RPMI8226 (cell line): Measurements from ENCODE around the gene COL6A3.

Source experiments
- DNase-seq: peaks from one replicate; pipeline ENCODE4 v3.0.0-alpha.2; 2015

The COL6A3 gene

GRCh38 chr2:237345891-237346640 is 67.9 kb downstream of the COL6A3 start:
- no peak for DNase-seq

DNA sequence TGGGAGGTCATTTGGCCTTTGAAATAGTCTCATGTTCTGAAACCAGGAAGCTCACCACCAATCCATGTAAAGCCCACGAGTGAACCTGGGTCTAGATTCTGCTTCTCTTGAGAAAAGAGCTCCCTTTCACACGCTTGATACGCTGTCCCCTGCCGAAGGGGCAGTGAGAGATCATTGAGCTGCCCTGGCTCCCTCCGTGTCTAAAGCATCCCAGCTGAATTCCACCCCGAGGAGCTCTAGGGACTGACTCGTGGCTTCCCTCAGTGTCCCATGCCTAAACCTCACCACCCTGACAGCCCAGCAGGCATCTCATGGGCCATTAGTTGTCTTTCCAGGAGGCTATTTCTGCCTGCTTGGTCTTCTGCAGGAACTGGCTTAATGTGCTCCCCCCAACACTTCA is 68.6 kb downstream of the COL6A3 start:
- DNase-seq: no peak

GRCh38 chr2:237344942-237345341 is 69.0 kb downstream of the COL6A3 start:
- DNase-seq: no peak

DNA sequence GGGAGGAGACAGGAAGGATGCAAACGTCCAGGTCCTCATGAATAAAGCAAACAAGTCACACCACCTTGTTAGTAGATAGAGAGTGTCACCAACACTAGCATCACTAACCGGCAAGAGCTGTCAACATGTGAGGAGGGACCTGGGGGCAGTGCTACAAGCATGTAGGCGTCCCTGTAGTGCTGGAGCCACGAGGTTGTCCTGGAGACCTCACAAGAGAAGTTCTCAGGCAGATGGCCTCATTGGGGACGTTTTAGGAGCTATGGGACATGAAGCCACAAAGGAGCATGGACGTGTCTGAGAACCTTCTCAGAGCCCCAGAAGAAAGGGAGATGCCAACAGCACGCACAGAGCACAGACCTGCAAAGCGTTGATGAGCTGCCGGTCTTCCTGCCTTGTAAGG is 70.0 kb downstream of the COL6A3 start:
- no peak for DNase-seq

DNA sequence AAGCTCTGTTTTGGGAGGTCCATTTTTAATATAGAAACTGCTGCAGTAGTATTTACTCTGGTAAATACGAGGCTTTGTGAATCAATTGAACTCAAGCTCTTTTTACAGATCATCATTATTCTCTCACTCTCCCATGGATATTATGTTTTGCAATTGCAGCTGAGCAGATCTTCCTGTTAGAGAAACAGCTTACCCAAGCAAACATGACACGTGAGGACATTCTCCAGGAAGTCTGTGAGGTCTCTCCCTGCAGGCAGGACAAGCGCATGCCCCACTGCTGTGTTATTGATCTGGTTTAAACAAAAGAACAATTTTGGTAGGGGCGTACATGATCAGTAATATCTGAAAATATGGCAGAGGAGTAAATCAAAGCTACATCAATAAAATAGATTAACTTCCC is 72.1 kb downstream of the COL6A3 start:
- DNase-seq: no peak

DNA sequence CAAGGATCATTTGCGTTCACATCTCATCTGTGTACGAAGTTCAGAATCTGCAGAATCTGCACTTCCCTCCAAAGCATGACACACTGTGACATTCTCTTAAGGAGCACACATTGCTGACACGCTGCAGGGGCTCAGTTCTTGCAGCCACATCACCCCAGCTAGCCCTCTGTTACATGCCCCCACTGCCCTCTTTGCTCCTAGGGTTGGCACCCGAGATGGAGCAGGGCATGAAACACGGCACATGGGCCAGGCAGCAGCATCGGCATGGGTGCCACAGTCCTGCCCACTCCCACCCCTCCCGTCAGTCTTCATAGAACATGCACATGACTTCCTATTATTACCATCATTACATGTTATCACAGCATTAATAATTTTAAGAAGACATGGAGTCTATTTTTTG is 76.4 kb downstream of the COL6A3 start:
- no peak for DNase-seq

DNA sequence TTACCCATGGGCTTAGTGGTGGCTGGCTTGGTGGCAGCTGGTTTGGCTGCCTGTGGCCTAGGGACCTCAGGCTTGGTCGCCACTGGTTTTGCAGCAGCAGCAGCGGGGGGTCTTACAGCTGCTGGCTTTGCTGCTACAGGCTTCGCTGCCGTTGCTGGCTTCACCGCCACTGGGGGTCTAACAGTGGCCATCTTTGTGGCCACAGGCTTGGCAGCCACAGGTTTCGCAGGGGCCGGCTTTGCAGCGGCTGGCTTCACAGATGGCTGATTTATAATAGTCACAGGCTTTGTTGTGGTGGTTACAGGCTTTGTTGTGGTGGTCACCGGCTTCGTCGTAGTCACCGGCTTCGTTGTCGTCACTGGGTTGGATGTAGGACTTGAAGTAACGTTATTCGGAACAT is 77.8 kb downstream of the COL6A3 start:
- no peak for DNase-seq

GRCh38 chr2:237333748-237334147 is 80.2 kb downstream of the COL6A3 start:
- DNase-seq: no peak

- DNase-seq: no peak
Observed at GRCh38 chr2:237330541-237330940, 83.4 kb downstream of the COL6A3 start.

DNA sequence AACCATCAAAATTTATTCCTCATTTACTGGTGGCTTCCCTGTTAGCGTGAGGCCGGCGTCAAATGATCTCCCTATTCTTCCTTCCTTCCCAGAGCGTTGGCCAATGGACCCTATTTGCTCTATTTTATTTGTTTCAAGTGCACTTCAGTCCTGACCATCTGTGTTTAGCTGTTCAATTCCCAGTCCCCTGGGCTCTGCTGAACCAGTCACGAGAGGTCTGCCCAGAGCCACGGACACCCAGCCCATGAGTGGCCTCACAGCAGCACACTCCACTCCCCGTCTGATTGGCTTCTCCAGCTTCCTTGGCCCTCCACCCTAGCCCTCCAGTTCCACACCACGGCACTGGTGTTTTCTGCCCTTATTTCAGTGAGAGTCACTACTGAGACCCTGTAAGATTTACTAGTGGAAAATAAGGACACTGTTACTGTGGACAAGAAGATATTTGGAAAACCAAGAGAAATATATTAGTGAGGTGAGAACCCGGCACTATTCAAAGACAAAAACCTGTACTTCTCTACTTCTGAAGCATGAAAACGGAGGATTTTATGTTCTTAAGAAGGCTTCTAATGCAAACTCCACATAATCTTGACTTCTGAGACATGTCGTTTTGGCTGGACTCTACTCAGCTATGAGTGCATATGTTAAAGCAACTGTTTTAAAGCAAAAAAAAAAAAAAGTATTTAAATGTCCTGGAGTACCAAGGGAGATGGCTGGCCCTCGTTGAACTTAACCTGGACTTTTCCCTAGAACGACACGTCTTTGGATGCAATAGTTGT is 86.6 kb downstream of the COL6A3 start:
- DNase-seq: no peak

GRCh38 chr2:237326266-237327171 is 87.4 kb downstream of the COL6A3 start:
- no peak for DNase-seq

DNA sequence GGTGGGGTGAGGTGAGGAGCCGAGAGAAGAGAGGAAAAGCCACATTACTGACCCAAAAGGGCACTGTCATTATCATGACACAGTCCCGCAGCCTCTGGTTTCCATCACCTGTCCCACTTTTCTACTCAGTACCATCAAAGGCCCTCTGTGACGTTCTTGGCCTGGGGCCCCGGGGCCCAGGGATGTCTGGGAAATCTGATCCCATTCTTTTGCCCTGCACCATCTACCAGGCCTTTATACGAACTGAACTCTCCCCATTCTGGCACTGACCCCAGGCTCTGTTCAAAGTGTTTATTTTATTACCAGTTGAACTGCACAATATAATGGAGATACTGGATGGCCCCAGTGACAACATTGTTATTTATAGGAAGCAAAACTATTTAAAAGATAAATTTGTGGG is 89.1 kb downstream of the COL6A3 start:
- no peak for DNase-seq

- no peak for DNase-seq
Observed at GRCh38 chr2:237324405-237324831, 89.5 kb downstream of the COL6A3 start.

- DNase-seq: no peak
Observed at GRCh38 chr2:237323656-237324055, 90.3 kb downstream of the COL6A3 start.

DNA sequence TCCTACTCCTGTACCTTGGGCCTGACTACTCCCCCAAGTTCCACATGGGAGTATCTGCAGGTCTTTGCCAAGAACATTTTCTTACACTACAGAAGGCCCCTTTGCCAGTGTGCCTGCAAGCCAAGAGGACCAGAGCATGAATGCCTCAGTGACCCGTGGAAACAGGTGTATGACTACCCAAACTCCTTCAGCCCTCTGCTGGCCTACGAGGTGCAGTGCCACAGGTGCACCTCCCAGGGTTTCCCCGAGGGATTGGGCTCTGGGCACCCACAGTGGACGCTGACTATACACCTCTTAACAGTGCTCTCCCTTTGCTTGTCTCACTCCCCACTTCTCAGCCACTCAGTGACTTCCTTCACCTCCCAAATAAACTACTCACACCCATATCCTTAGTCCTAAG is 91.4 kb downstream of the COL6A3 start:
- no peak for DNase-seq

GRCh38 chr2:237321746-237322145 is 92.2 kb downstream of the COL6A3 start:
- no peak for DNase-seq

DNA sequence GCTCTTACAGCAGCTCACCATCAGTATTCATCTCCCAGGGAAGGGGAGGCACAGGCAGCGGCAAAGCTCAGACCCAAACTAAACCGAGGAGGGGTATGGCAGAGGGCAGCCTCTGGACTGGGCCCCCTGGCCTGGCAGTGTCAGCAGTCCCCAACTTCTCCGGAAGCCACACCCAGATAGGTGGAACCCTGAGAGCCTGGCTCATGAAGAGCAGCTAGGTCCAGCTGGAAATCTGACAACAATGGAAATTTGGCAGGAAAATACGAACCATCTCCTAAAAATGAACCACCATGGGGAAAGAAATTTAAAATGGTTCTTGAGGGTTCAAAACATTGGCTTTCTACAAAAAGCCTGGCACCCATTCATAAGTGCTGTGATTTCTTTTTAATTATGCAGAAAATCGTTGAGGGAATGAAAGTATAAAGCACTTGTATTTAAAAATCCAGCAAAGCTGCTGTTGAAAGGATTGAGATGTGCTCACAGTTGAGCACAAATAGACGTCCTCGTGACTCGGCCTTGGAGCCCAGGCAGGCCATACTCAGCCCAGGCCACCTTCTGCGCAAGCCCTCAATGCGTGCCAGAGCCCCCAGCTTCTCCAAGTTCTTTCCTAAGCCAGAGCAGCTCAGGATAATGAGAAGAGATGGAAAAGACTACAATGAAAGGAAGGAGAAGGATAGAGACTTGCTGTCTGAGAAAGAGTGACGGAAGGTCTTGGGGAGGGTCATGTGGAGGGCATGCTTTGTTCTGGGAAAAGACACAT is 93.0 kb downstream of the COL6A3 start:
- DNase-seq: no peak

DNA sequence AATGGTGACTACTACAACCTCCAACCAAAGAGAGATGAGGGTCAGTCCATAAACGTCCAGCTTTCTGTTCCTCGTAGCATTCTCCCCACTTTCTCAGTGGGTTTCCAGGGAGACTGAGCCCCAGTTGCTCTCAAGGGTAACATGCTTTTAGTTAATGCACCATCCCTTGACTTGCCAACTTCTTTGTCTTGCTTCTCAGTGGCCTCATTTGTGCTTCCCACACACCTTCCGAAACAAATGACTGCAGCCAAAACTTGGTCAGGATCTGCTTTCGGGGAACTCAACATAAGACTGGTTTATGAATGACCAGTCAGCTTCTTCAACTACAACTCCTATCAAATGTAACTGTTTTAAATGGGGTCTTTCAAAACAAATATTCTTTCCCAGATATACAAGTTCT is 94.1 kb downstream of the COL6A3 start:
- no peak for DNase-seq

DNA sequence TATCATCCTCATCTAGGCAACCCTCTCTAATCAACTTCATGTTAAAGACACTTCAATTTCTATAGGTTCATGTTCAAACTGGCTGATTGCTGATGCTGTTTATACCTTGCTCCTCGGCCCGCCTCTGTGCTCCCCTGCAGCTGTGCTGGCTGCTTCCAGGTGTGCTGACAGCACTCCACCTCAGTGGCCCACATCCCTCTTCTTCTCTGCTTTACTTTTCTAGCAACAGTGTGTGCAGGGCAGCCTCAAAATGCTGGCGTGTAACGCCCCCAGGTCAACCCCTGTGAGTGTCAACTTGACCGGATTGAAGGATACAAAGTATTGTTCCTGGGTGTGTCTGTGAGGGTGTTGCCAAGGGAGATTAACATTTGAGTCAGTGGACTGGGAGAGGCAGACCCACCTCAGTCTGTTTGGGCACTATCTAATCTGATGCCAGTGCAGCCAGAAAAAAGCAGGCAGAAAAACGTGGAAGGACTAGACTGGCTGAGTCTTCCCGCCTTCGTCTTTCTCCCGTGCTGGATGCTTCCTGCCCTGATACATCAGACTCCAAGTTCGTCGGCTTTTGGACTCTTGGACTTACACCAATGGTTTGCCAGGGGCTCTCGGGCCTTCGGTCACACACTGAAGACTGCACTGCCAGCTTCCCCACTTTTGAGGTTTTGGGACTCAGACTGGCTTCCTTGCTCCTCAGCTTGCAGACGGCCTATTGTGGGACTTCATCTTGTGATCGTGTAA is 94.7 kb downstream of the COL6A3 start:
- DNase-seq: no peak

DNA sequence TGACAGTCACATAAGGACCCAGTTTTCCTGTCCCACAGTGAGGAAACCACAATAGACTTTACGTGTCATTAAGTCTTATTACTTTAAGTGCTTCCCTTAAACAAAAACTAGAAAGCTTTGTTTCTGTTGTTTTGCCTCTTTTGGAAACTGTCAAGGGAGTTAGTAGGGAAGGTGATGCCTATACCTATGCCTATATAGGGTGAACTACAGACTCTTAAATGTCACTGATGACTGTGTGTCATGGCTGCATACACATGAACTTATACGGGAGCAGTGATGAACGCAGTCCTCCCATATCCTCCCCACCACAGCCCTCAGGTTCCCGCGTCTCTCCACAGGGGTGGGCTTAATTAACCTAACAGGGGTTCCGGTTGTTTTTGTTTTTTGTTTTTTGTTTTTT is 97.6 kb downstream of the COL6A3 start:
- no peak for DNase-seq

DNA sequence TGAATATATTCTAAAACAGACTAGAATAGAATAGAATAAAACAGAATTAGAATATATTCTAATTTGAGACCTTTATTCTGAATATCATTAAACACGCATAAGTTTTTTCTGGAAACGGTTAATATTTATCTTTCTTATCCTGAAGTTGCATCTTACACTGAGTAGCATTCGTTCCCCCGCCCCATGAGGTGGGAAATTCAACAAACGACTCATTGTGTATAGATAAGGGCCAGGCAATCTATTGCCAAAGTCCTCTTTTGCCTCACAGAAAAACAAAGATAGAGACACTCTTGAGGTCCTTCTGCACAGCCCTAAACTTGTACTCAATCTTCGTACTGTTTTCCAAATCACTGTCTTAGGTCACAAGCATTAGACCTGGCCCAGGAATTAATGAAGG is 98.1 kb downstream of the COL6A3 start:
- no peak for DNase-seq
